Fibroblast of lung (primary cell): ENCODE measurements around the gene FBXO30. TPM values are rescaled to one million over a fixed set of nuclear protein-coding genes. Genes with fewer than 3 reads are reported as not detected.

Experiments used
- DNase-seq, 2 donors: peaks; one replicate each; pipeline versions ENCODE4 v3.0.0 to v3.0.0-alpha.2; 2010; ENCODE audit warnings: low read depth in 2 of 2
- H2AFZ ChIP-seq: 2 replicates; pipeline ENCODE4 v1.5.1; 2012; ENCODE audit warnings: low read length, control low read depth, inconsistent platforms
- H3K27ac ChIP-seq: 2 replicates; pipeline ENCODE4 v1.5.1; 2011; ENCODE audit warnings: low read length, control low read depth; ENCODE audit not compliant: insufficient read depth
- H3K27me3 ChIP-seq: 2 replicates; pipeline ENCODE4 v1.5.1; 2011; ENCODE audit warnings: mild to moderate bottlenecking, low read length; ENCODE audit not compliant: control insufficient read depth, insufficient read depth
- H3K36me3 ChIP-seq: 2 replicates; pipeline ENCODE4 v1.5.1; 2011; ENCODE audit warnings: low read length; ENCODE audit not compliant: control insufficient read depth, insufficient read depth
- H3K4me1 ChIP-seq: 2 replicates; pipeline ENCODE4 v1.5.1; 2011; ENCODE audit warnings: low read length; ENCODE audit not compliant: control insufficient read depth, insufficient read depth; ENCODE audit errors: extremely low read depth
- H3K4me2 ChIP-seq: 2 replicates; pipeline ENCODE4 v1.5.1; 2011; ENCODE audit warnings: low read length, control low read depth; ENCODE audit not compliant: insufficient read depth; ENCODE audit errors: extremely low read depth
- H3K4me3 ChIP-seq, 4 experiments: fragments of 200-600 bp in 1 of 4; sonication (generic) in 1 of 4; replicated peaks in 1 of 4; 2 replicates each; pipeline ENCODE4 v1.5.1; 2011 to 2016; ENCODE audit warnings: low read length in 4 of 4, low read depth in 3 of 4, mild to moderate bottlenecking in 3 of 4, control low read depth in 2 of 4, inconsistent platforms in 1 of 4, mixed read lengths in 1 of 4; ENCODE audit not compliant: insufficient read depth in 1 of 4; ENCODE audit errors: control extremely low read depth in 1 of 4
- H3K79me2 ChIP-seq: 2 replicates; pipeline ENCODE4 v1.5.1; 2012; ENCODE audit warnings: mild to moderate bottlenecking, low read length, inconsistent platforms; ENCODE audit not compliant: control insufficient read depth, insufficient read depth
- H3K9ac ChIP-seq: 2 replicates; pipeline ENCODE4 v1.5.1; 2011; ENCODE audit warnings: mild to moderate bottlenecking, low read length, control low read depth; ENCODE audit not compliant: insufficient read depth
- H3K9me3 ChIP-seq: 2 replicates; pipeline ENCODE4 v1.5.1; 2012; ENCODE audit warnings: low read depth, low read length; ENCODE audit not compliant: control insufficient read depth, insufficient read depth
- H4K20me1 ChIP-seq: 2 replicates; pipeline ENCODE4 v1.5.1; 2011; ENCODE audit warnings: low read length; ENCODE audit not compliant: control insufficient read depth, insufficient read depth; ENCODE audit errors: extremely low read depth
- CTCF ChIP-seq, 2 donors: IDR thresholded peaks in 1 of 2; conservative IDR thresholded peaks in 1 of 2; 1 replicate in 1 of 2; 2 replicates in 1 of 2; pipeline ENCODE4 v1.5.1; 2011 to 2012; ENCODE audit warnings: low read length in 2 of 2, control low read depth in 1 of 2, inconsistent platforms in 1 of 2, low read depth in 1 of 2, mild to moderate bottlenecking in 1 of 2
- EZH2 ChIP-seq: IDR thresholded peaks from 2 replicates; pipeline ENCODE4 v1.5.1; 2012; ENCODE audit warnings: low read length, control low read depth, mild to moderate bottlenecking; ENCODE audit errors: missing control alignments
- polyA plus RNA-seq, 2 donors: library from polyadenylated mRNA; depleted of rRNA in 1 of 2; stranded (reverse) in 1 of 2; unstranded in 1 of 2; fragments of >200 nt; gene quantifications; 2 replicates each; pipeline ENCODE4 v1.2.1, GENCODE V29; 2011 to 2012; ENCODE audit warnings: missing spikeins in 1 of 2
- total RNA-seq: library from RNA; depleted of rRNA; stranded (reverse); fragments of >200 nt; gene quantifications from 2 replicates; pipeline ENCODE4 v1.2.1, GENCODE V29; 2014

Gene FBXO30
- total and polyA plus RNA-seq, 2 donors (not counting 1 experiment from before 2014, with no cell fraction given), result 11.6 to 25.9 TPM

- no peak overlapping the region for H3K4me2 ChIP-seq
- no peaks in the 10 kb centered on the region for H3K4me1 ChIP-seq
- TF ChIP-seq CTCF (conservative IDR thresholded peaks at IDR 0.05 in 1 of 2, IDR thresholded peaks at IDR 0.05 in 1 of 2; ENCODE audit: low read depth in 1 of 2, low read length in 2 of 2), result no peak
- no peak for TF ChIP-seq EZH2
- no peaks in the 10 kb centered on the region for H4K20me1 ChIP-seq
- H3K79me2 ChIP-seq, result no peaks in the 10 kb centered on the region
- H3K27ac ChIP-seq, result no peak overlapping the region
- no peak overlapping the region for H3K9ac ChIP-seq
- no peak overlapping the region for H3K4me3 ChIP-seq
- H2AFZ ChIP-seq, result no peak overlapping the region
- no peaks in the 10 kb centered on the region for H3K9me3 ChIP-seq
- no peaks in the 10 kb centered on the region for H3K27me3 ChIP-seq
- DNase-seq, result no peak
- H3K36me3 ChIP-seq, result no peaks in the 10 kb centered on the region
Measured at GRCh38 chr6:145829950-145830349, 15.4 kb upstream of the FBXO30 start.

GRCh38 chr6:145829102-145829501 lies 14.5 kb upstream of the FBXO30 start:
- no peak overlapping the region for H3K4me2 ChIP-seq
- H2AFZ ChIP-seq, result no peak overlapping the region
- H3K27me3 ChIP-seq, result no peaks in the 10 kb centered on the region
- no peak for DNase-seq
- no peaks in the 10 kb centered on the region for H4K20me1 ChIP-seq
- no peaks in the 10 kb centered on the region for H3K9me3 ChIP-seq
- H3K27ac ChIP-seq, result no peak overlapping the region
- no peak for TF ChIP-seq CTCF (conservative IDR thresholded peaks at IDR 0.05 in 1 of 2, IDR thresholded peaks at IDR 0.05 in 1 of 2; ENCODE audit: low read depth in 1 of 2, low read length in 2 of 2)
- TF ChIP-seq EZH2, result no peak
- H3K4me1 ChIP-seq, result no peaks in the 10 kb centered on the region
- no peak overlapping the region for H3K9ac ChIP-seq
- no peak overlapping the region for H3K4me3 ChIP-seq
- H3K36me3 ChIP-seq, result no peaks in the 10 kb centered on the region
- no peaks in the 10 kb centered on the region for H3K79me2 ChIP-seq

GRCh38 chr6:145824344-145824743 lies 9.7 kb upstream of the FBXO30 start:
- Histone ChIP-seq H4K20me1 (no peaks in the 10 kb centered on the region), H3K9me3 (no peaks in the 10 kb centered on the region), H3K27me3 (no peaks in the 10 kb centered on the region), H3K27ac (no peak overlapping the region), H3K4me1 (no peaks in the 10 kb centered on the region), H3K79me2 (no peaks in the 10 kb centered on the region), H3K4me2 (no peak overlapping the region), H3K36me3 (no peaks in the 10 kb centered on the region), H3K9ac (no peak overlapping the region), H2AFZ (no peak overlapping the region), H3K4me3 (no peak overlapping the region)
- no peak for DNase-seq
- no peak for TF ChIP-seq EZH2
- TF ChIP-seq CTCF (conservative IDR thresholded peaks at IDR 0.05 in 1 of 2, IDR thresholded peaks at IDR 0.05 in 1 of 2; ENCODE audit: low read depth in 1 of 2, low read length in 2 of 2), result no peak
